ENCODE results near the gene DBF4B.

- TF ChIP-seq CTCF (IDR thresholded peaks at IDR 0.05; ENCODE audit: low read length) (no peak), EZH2 (IDR thresholded peaks at IDR 0.05; ENCODE audit: borderline replicate concordance, low read length) (no peak)
Observed at GRCh38 chr17:44797802-44798201, 89.3 kb downstream of the DBF4B start.
